Adrenal gland (tissue), 5 donors: ENCODE data around the gene SYNPO2.

ENCODE experiments used
- CTCF ChIP-seq, 6 experiments: fragments of 450-650 bp in 4 of 6; fragments of 200-600 bp in 2 of 6; sonication (generic) in 1 of 6; IDR thresholded peaks; 1 replicate in 5 of 6; 2 replicates in 1 of 6; pipeline versions ENCODE4 v1.5.1 to v1.8.0; 2016 to 2021; ENCODE audit warnings: antibody characterized with exemption in 6 of 6, mild to moderate bottlenecking in 2 of 6, moderate library complexity in 1 of 6
- POLR2A ChIP-seq, 2 donors: fragments of 450-650 bp; IDR thresholded peaks; one replicate each; pipeline ENCODE4 v1.6.1; 2017; ENCODE audit warnings: antibody characterized with exemption in 2 of 2, mild to moderate bottlenecking in 2 of 2, moderate library complexity in 1 of 2
- donor health status: DM: no; HTN: no; CAD: no.

GRCh38 chr4:118921786-118922185 lies 33.1 kb downstream of the SYNPO2 start:
- TF ChIP-seq CTCF (IDR thresholded peaks at IDR 0.05) (no peak), POLR2A (IDR thresholded peaks at IDR 0.05) (no peak)
